Measurements from ENCODE around the gene BAAT. TPM values are rescaled to one million over a fixed set of nuclear protein-coding genes. Genes with fewer than 3 reads are reported as not detected.
A peak's percentile ranks its signal among the peaks of the same experiment; 100 is the strongest.

The BAAT gene
- total and polyA plus RNA-seq, 9 of the 15 experiments (the other 6 are each of a cell fraction or from before 2014, with no cell fraction given) = 0.17 to 0.76 (median 0.32) TPM

- TF ChIP-seq PURB (CRISPR knock-in tag; IDR thresholded peaks at IDR 0.05; ENCODE audit: low read depth) (no peak), STAT5B (CRISPR knock-in tag; IDR thresholded peaks at IDR 0.05) (no peak), MBD1 (CRISPR knock-in tag; IDR thresholded peaks at IDR 0.05) (no peak), CCNT2 (IDR thresholded peaks at IDR 0.05; ENCODE audit: borderline replicate concordance, extremely low read depth, insufficient read length, low read depth, low read length) (peak; percentile 17), BDP1 (IDR thresholded peaks at IDR 0.05; ENCODE audit: insufficient read depth, insufficient read length) (no peak), ZNF384 (IDR thresholded peaks at IDR 0.05; ENCODE audit: low read depth, low read length) (no peak), EP300 (IDR thresholded peaks at IDR 0.05; ENCODE audit: low read length) (peak; percentile 49; the same call in 1 of the 2 replicates), ZNF592 (IDR thresholded peaks at IDR 0.05) (0 out of 2 replicates have a peak, but pooled peaks have one; percentile 24), ZNF143 (CRISPR knock-in tag; IDR thresholded peaks at IDR 0.05) (no peak), KLF16 (IDR thresholded peaks at IDR 0.05) (0 out of 2 replicates have a peak, but pooled peaks have one; percentile 19), MAFG (tag; conservative IDR thresholded peaks at IDR 0.05) (no peak)
These were observed 22.4 kb downstream of the BAAT start (continued) for GRCh38 chr9:101362450-101362849.

Measured in K562 (cell line).